Fibroblast of pulmonary artery (primary cell): ENCODE data around the gene IFIH1.

Source experiments
- DNase-seq: peaks from one replicate; pipeline ENCODE4 v3.0.0-alpha.2; 2010; ENCODE audit warnings: low read depth
- H3K4me3 ChIP-seq: replicated peaks from 2 replicates; pipeline ENCODE4 v1.5.1; 2011; ENCODE audit warnings: low read depth, mild to moderate bottlenecking, control low read depth, low read length, moderate library complexity
- CTCF ChIP-seq: IDR thresholded peaks from 2 replicates; pipeline ENCODE4 v1.5.1; 2011; ENCODE audit warnings: mild to moderate bottlenecking, control low read depth, low read length, inconsistent platforms; ENCODE audit errors: missing control alignments

The IFIH1 gene

DNA sequence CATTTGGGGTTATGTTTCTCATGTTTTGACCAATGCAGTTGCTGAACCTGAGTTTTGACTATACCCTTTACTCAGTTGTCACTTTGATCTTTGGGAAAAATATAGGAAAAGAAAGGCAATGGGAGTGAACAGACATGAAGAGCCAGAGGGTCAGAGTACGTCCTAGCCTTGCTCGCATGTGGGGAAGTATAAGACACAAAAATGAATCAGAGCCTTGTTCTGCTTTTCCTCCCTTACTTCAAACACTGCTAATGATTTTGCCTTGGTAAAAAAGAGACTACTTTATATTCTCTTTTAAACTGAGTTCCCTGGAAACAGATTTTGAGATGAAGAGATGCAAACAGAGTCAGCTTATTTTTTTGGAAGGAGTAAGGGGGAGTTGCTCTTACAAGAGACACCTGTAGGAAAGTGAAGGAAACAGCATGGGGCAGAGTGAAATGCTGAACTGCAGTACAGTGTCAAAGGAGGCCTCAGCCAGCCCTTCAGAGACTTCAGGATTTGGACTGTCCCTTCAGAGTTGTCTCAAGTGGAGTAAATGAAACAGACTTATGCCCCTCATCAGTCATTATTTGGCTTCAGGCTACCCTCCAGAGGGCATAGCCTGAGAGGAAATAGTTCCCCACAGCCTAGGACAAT lies 64.1 kb downstream of the IFIH1 start:
- DNase-seq = no peak
- no peak overlapping the region for H3K4me3 ChIP-seq
- TF ChIP-seq CTCF = no peak

- TF ChIP-seq CTCF = no peak
- no peak for DNase-seq
- no peak overlapping the region for H3K4me3 ChIP-seq
Measured at GRCh38 chr2:162253435-162253834, 65.0 kb downstream of the IFIH1 start.

- TF ChIP-seq CTCF = no peak
- no peak overlapping the region for H3K4me3 ChIP-seq
- DNase-seq = no peak
Measured at GRCh38 chr2:162252153-162252552, 66.3 kb downstream of the IFIH1 start.

GRCh38 chr2:162245781-162246180 lies 72.7 kb downstream of the IFIH1 start:
- peak; percentile 54 for DNase-seq
- no peak overlapping the region for H3K4me3 ChIP-seq
- TF ChIP-seq CTCF = no peak

- no peak overlapping the region for H3K4me3 ChIP-seq
- no peak for TF ChIP-seq CTCF
- no peak for DNase-seq
Measured at GRCh38 chr2:162245061-162245460, 73.4 kb downstream of the IFIH1 start.

DNA sequence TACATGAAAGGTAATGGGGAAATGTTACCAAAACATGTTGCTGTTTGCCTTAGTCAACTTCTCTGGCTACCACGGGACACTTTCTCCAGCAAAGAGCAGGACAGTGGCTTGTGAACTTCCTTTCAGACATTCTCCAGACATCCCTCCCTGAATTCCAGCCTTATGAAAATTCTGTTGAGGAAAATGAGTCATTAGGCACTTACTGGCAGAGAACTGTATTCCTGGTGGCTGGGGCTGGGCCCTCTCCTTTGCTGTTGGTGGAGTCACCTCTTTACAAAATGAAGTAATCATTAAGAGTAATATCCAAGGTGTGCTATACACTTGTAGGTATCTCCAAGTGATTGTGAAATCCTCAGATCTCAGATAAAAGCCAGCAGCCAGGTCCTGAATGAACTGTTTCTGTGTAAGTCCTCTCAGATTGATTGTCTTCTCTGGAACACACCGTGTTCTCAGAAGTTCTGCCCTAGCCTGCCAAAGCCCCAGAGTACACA lies 73.9 kb downstream of the IFIH1 start:
- peak; percentile 93 for DNase-seq
- H3K4me3 ChIP-seq = no peak overlapping the region
- TF ChIP-seq CTCF = no peak

DNA sequence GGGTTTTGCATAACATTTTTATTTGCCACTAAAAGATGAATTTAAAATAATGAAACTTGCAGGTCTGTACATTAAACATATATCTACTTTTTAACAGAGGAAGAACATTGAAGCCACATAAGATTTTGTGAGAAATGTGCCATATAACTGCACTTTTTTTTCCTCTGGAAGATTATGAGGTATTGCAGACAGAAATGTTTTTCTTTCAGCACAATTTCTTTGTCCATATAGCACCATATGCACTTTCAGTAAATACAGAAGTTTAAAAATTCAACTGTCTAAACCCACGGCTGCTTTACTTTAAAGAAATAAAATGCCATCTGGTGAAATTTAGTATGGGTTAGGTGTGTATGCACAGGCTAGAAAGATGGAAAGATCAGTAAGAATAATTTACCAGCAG lies 74.8 kb downstream of the IFIH1 start:
- peak overlapping the region; percentile 67 for H3K4me3 ChIP-seq
- TF ChIP-seq CTCF = no peak
- no peak for DNase-seq
